ENCODE measurements around the gene TMCO4.
"Not testable (repeated sequence)": the region's sequence is repeated elsewhere in the genome, so short reads cannot be mapped to it uniquely, and the experiment has no call there.

The TMCO4 gene

GRCh38 chr1:19813643-19813960, 13.9 kb upstream of the TMCO4 start:
- no peak for DNase-seq (ENCODE audit: low spot score)

- DNase-seq (ENCODE audit: low spot score): no peak
These were observed 13.3 kb upstream of the TMCO4 start for GRCh38 chr1:19812875-19813642.

DNA sequence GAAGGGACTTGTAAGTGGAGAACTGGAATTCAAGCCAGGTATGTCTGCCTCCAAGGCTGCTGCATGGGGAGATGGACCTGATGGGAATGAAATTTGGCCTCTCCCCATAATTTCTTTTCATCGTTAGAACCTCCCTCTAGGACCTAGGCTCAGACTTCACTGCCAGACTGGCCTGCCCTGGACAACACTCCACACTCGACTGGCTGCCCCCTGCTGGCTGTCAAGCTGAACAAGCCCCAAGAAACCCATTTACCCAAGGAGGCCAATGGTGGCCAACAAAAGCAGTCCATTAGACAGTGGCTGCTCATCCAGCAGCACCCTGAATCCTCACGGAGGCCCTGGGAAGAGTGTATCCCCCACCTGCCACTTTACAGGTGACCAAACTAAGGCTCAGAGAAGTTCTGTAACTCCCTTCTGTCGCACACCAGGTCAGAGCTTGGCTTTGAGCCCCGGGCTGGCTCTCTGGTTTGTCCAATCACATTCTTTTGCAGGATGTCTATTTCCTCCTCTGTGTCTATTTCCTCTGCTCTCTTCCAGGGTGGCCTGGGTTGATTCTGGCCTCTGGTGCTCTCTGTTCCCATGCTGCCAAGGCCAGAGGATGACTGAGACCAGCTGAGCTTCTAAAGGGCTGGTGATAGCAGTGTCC, 11.6 kb upstream of the TMCO4 start:
- peak; percentile 72 for DNase-seq (ENCODE audit: low spot score)

DNA sequence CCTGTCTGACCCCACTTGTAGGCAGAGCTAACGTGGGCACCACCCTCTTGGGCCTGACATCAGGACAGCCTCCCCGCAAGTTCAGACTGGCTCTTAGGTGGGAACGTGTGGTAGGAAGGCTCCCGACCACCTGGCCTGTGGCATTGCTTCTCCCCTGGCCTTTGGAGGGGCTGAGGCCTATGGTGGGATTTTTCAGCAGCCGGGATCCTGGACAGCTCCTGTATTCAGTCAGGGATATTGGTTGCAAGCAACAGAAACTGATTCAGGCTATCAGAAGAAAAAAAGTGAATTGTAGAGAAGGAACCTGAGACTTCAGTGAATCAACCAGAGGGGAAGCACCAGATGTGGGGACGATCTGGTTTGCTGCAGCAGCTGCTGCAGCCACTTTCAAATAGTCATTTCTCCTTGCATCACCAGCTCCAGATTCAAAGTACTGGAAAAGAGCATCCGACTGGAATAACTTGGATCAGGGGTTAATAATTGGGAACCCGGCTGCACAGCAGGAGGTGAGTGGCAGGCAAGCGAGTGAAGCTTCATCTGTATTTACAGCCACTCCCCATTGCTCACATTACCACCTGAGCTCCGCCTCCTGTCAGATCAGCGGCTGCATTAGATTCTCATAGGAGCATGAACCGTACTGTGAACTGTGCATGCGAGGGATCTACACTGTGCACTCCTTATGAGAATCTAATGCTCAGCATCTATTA, 9.5 kb upstream of the TMCO4 start:
- no peak for DNase-seq (ENCODE audit: low spot score)

DNA sequence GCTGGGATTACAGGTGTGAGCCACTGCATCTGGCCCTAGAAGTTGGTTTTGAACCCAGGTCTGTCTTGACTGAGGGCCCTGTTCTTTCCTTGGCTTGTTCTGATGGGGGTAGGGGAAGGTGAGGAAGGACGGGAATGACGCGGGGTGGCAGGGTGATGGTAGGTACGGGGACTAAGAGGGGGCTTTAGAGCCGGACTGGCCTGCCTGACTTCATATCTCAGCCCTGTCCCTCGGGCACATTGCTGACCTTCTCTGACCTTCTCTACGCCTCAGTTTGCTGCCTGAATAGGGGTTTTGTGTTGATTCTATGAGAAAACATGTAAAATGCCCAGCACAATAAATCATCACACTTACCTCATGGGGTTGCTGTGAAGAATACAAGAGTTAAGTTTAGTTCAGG, 8.6 kb upstream of the TMCO4 start:
- DNase-seq (ENCODE audit: low spot score): no peak

DNA sequence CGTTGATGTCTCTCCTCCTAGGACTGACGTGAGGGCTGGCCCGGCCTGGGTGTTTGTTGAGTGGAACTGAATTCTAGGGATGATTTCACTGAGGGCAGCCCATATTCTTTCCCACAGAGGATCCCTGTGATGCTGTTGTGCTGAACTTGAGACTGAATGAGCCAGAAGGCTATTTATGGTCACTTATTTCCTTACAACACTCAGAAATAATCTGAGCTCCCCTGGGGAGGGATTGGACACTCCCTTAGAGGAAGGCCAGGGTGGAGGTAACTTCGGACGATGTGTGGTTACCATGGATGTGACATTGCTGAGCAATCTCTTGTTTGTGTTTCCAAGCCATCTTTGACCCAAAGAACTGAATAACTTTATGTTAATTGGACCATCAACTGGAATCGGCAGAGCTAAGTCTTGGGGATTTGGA, 5.1 kb upstream of the TMCO4 start:
- no peak for DNase-seq (ENCODE audit: low spot score)

- DNase-seq (ENCODE audit: low spot score): no peak
These were observed 2.6 kb upstream of the TMCO4 start for GRCh38 chr1:19802269-19802668.

DNA sequence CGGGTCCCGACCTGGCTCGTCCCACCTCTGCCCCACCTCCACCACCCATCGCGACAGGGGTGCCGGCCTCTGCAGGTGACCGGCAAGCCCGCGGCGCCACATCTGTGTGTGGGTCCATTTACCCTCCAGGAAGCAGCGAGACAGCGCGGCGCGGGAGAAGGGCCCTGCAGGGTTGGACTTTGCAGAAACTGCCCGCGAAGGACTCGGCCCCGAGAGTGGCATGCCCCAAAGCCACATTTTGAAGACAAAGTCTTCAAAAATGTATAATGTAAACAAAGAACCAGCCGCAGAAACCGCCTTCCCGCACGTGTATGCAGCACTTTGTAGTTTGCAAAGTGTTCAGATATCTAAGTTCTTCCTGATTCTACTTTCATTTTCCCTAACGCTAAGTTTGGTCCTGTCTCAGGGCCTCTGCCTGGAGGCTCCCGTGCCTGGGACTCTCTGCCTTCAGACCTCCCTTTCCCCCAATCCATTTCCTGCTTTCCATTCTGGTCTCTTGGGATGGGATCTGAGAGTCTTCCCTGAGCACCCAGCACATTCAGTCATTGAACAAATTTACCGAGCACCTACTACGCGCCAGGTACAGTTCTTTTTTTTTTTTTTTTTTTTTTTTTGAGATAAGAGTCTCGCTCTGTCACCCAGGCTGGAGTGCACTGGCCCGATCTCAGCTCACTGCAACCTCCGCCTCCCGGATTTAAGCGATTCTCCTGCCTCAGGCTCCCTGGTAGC, 524 bp upstream of the TMCO4 start:
- peak; percentile 71 for DNase-seq (ENCODE audit: low spot score)

- DNase-seq (ENCODE audit: low spot score): no peak
These were observed 1.1 kb downstream of the TMCO4 start for GRCh38 chr1:19798486-19799229.

- no peak for DNase-seq (ENCODE audit: low spot score)
These were observed 1.9 kb downstream of the TMCO4 start for GRCh38 chr1:19797827-19798226.

DNA sequence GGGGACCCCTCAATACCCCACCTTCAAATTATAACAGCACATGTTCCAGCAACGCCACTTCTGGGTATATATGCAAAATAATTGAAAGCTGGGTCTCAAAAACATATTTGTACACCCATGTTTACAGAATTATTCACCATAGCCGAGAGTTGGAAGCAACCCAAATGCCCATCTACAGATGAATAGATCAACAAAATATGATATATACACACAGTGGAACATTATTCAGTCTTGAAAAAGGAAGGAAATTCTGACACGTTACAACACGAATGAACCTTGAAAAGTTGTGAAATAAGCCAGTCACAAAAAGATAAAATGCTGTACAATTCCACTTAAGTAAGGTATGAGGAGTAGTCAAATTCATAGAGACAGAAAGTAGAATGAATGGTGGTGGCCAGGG, 5.1 kb downstream of the TMCO4 start:
- no peak for DNase-seq (ENCODE audit: low spot score)

GRCh38 chr1:19793360-19794046, 6.2 kb downstream of the TMCO4 start:
- DNase-seq (ENCODE audit: low spot score): no peak

DNA sequence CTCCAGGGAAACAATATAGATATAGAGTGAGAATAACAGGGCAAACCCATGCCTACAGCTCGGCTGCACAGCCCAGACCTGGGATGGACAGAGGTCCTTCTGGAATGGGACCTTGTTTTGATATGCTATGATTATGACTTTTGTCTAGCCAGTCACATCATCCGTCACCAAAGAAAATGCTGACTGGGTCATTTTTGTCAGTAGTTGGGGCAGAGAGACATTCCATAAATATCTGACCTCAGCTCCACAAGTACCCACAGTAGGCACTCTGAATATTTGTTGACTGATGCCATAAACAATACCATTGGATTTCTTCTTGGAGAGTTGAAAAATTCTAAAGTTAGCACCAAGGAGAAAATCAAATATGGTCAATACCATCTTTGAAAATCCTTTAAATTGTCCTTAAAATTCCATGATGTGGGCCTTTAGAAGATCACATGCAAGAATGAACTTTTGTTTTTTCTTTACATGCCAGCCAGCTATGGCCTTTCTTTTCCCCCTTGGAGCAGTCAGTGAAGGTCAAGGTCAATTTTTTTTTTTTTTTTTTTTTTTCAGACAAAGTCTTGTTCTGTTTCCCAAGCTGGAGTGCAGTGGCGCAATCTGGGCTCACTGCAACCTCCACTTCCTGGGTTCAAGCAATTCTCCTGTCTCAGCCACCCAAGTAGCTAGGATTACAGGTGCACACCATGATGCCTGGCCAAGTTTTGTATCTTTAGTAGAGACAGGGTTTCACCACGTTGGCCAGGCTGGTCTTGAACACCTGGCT, 7.3 kb downstream of the TMCO4 start:
- DNase-seq (ENCODE audit: low spot score): no peak

GRCh38 chr1:19790061-19790975, 9.4 kb downstream of the TMCO4 start:
- not testable (repeated sequence) for DNase-seq (ENCODE audit: low spot score)

- no peak for DNase-seq (ENCODE audit: low spot score)
These were observed 12.7 kb downstream of the TMCO4 start for GRCh38 chr1:19786988-19787423.

GRCh38 chr1:19785660-19786059, 14.1 kb downstream of the TMCO4 start:
- DNase-seq (ENCODE audit: low spot score): no peak

- DNase-seq (ENCODE audit: low spot score): no peak
These were observed 19.3 kb downstream of the TMCO4 start for GRCh38 chr1:19780267-19780877.

DNA sequence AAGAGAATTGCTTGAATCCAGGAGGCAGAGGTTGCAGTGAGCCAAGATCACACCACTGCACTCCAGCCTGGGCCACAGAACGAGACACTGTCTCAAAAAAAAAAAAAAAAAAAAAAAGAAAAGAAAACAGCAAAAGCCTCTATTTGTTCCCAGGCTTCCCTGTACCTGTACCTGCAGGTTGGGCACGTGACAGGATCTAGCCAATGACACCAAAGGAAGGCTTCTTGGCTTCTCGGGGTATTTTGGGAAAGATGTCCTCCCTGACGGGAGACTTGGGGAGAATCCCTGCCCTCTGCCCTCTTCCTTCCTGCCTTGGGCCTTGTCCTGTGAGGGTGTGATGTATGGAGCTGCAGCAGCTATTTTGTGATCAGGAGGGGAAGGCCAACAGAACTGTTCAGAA, 22.8 kb downstream of the TMCO4 start:
- no peak for DNase-seq (ENCODE audit: low spot score)

DNA sequence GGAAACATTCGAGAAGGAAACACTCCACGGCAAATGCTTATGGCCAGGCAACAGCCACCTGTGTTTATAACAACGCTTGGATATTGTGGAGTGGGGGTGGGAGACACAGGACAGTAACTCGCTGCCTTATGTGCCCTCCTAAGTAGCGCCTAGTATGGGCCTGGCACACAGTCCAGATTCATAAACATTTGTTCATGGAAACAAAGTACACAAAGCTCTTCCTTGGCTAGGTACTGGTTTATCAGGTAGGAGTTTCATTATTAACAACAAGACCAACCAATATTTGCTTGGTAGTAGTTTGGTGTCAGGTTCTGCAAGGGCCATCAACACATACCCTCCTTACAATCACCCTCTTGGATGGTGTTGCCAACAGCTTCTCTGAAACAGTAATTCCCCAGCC, 23.4 kb downstream of the TMCO4 start:
- no peak for DNase-seq (ENCODE audit: low spot score)
